Peyer's patch (tissue), 4 donors: ENCODE measurements around the gene ADAM12.

Experiments
- POLR2A ChIP-seq, 2 donors: fragments of 450-650 bp; IDR thresholded peaks; one replicate each; pipeline ENCODE4 v1.5.1; 2017; ENCODE audit warnings: antibody characterized with exemption in 2 of 2, mild to moderate bottlenecking in 2 of 2, moderate library complexity in 2 of 2
- TF ChIP-seq, protein P1 (sequence below), 6 experiments: fragments of 450-650 bp in 4 of 6; fragments of 200-600 bp in 2 of 6; sonication (generic) in 1 of 6; IDR thresholded peaks; one replicate each; pipeline ENCODE4 v1.5.1; 2017 to 2019; ENCODE audit warnings: antibody characterized with exemption in 6 of 6, mild to moderate bottlenecking in 3 of 6, moderate library complexity in 1 of 6

DNA sequence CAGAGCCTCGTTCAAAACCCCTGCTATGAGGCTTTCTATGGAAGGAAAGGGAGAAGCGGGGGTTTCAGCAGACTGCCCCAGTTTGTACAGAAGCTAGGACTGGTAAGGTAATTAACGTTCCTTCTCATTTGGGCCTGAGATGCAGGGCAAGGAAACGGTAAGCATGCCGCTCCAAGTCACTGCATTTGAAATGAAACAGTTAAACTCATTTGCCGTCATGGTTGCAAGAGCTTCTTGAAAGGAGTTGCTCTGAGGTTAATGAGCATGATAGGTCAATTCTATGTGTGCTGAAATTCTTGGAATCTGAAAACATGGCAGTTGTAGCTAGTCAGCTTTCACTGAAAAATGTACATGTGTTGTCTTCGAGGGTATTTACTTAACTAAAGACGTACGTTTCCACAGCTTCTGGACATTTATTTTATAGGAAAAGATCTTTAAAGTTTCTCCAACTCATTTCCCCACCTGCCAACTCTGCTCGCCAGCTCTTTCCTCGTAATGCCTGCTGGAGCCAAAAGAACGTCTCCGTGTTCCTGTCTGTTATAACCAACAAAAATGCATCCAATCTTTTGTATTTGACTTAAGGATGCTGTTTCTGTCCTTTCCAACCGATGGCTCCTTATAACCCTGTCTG, 73.3 kb downstream of the ADAM12 start:
- TF ChIP-seq POLR2A (IDR thresholded peaks at IDR 0.05) = no peak
- TF ChIP-seq, protein P1, sequence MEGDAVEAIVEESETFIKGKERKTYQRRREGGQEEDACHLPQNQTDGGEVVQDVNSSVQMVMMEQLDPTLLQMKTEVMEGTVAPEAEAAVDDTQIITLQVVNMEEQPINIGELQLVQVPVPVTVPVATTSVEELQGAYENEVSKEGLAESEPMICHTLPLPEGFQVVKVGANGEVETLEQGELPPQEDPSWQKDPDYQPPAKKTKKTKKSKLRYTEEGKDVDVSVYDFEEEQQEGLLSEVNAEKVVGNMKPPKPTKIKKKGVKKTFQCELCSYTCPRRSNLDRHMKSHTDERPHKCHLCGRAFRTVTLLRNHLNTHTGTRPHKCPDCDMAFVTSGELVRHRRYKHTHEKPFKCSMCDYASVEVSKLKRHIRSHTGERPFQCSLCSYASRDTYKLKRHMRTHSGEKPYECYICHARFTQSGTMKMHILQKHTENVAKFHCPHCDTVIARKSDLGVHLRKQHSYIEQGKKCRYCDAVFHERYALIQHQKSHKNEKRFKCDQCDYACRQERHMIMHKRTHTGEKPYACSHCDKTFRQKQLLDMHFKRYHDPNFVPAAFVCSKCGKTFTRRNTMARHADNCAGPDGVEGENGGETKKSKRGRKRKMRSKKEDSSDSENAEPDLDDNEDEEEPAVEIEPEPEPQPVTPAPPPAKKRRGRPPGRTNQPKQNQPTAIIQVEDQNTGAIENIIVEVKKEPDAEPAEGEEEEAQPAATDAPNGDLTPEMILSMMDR (IDR thresholded peaks at IDR 0.05) = no peak
